Subcutaneous adipose tissue (tissue), 4 donors: Measurements from ENCODE around the gene AFF4. TPM values are rescaled to one million over a fixed set of nuclear protein-coding genes. Genes with fewer than 3 reads are reported as not detected.

Source experiments
- total RNA-seq, 4 donors: library from RNA; depleted of rRNA; stranded (reverse); fragments of >200 nt; gene quantifications; one replicate each; pipeline ENCODE4 v1.1.0, GENCODE V29; 2016
- TF ChIP-seq, protein P1 (sequence below): fragments of 450-650 bp; IDR thresholded peaks from one replicate; pipeline ENCODE4 v1.5.1; 2016; ENCODE audit warnings: low read depth, mild to moderate bottlenecking, control low read depth, antibody characterized with exemption, moderate library complexity

AFF4 gene
- total RNA-seq, 4 donors from 2014 or later, result 61.6 to 84.1 (median 67.1) TPM

DNA sequence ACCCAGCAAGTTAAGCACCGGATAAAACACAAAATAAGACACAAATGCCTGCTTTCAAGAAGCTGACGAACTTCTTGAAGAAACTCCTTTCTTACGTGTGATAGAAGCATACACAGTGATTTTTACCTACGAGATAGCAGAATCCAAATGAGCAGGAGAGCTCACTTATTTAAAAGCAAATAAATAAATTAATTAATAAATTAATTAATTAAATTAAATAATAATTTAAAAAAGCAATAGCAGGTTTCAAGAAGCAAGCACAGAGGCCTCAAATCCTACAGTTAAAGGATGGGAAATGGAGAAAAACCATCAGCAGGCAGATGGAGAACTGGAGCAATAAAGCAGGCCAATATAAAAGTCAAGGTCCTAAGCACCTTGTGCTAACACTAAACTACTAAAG, 72.6 kb downstream of the AFF4 start:
- TF ChIP-seq, protein P1, sequence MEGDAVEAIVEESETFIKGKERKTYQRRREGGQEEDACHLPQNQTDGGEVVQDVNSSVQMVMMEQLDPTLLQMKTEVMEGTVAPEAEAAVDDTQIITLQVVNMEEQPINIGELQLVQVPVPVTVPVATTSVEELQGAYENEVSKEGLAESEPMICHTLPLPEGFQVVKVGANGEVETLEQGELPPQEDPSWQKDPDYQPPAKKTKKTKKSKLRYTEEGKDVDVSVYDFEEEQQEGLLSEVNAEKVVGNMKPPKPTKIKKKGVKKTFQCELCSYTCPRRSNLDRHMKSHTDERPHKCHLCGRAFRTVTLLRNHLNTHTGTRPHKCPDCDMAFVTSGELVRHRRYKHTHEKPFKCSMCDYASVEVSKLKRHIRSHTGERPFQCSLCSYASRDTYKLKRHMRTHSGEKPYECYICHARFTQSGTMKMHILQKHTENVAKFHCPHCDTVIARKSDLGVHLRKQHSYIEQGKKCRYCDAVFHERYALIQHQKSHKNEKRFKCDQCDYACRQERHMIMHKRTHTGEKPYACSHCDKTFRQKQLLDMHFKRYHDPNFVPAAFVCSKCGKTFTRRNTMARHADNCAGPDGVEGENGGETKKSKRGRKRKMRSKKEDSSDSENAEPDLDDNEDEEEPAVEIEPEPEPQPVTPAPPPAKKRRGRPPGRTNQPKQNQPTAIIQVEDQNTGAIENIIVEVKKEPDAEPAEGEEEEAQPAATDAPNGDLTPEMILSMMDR, result no peak

DNA sequence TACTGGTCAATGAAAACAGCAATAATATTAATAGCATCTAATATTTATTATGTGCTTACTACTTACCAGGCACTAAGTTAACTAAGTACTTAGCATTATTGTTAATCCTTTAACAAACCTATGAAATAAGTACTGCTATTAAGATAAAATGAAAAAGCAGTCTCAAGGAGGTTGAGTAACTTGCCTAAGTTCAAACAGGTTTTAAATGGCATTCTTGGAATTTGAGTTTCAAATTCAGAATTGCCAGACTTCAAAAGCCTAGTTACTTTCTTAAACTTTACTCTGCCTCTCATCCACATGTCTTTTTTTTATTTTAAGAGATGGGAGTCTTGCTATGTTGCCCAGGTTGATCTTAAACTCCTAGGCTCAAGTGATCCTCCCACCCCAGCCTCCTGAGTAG, 73.9 kb downstream of the AFF4 start:
- TF ChIP-seq, protein P1, result no peak

DNA sequence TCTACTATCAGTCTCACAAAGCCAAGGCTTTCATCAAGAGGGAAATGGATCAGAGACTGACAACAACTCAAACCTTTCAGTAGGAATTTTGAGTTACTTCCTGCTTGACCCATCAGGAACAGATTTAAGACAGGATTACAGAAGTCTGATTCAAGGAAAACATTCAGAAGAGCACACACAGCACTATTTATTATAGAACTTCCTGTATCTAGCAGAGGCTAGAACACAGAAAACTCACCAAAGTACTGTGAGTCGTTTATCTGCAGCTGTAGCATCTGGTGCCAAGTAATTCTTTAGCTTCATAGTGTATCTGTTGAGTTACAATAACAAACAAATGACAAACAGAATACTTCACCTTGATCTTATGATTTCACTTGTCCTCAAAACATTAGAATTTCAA, 76.2 kb downstream of the AFF4 start:
- TF ChIP-seq, protein P1, result no peak

DNA sequence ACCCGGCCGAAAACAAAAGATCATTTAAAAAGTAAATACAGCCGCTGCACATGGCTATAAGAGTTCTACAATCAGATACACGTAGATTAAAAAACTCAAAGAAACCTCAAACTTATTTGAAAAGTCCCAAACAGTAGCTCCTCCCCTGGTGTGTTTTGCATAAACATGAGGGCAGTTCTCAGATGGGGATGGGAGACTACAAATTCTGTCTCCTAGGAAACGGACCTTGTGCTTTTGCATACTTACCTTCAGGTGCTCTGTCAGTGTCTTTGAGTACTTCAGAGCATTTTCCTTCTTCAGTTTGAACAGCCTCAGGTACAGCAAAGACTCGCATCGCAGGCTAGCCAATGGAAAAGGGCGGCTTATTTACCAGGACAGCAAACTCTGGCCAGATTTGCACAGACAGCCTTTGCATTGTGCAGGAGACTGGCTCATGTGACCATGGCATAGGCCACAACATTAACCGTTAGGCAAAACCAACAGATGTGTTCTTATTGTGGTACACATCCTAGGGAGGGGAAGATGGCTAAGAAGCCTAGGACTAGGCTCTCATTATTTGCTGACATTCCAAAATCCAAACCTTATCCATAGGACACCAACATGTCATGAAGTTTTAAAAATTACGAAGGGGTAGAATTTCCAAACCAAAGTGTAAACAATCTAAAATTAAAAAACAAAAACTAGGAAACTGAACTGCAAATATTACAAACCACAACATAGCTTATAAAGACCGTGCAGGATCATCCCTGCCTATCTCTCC, 77.2 kb downstream of the AFF4 start:
- TF ChIP-seq, protein P1, result no peak

DNA sequence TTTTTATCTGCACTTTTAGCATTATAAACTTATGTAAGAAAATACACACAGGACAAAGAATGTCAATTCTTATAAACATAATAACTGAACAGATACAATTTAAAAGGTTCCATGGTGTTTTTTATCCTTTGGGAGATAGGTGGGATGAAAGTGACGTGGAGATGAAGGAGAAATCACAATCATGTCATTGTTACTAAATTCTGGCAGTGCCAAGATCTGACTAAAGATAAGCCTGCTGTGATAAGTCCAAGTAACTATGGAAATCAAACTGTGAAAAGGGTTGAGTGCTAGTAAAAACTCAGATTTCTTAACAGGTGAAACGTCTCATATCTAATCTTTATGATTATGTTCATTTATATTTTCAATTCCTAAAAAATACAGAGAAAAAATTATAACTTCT, 78.9 kb downstream of the AFF4 start:
- TF ChIP-seq, protein P1, result no peak

DNA sequence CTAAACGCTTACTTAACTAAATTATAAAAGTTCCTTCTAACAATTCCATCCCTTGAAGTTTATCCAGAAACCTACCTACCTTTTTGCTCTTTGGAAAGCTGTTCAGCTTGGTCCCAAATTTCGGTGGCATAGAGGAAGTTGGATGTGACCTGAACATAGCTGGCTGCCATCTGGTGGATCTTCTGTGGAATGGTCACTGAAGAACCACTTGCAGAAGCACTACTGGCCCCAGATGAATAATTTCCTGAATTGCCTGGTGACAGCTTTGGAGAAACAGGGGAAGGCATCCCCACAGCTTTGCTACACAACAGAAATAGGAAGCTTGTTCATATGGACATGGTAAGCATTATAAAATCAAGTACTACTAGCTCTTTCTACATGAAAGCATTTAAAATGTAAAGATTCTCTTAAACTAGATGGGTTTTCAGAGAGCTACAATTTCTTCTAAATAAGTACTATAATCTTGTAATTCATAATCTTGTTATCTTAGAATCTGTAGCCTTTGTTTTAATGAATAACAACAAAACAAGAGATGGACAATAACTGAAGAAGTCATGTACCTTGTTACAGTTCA, 80.1 kb downstream of the AFF4 start:
- TF ChIP-seq, protein P1, result no peak

DNA sequence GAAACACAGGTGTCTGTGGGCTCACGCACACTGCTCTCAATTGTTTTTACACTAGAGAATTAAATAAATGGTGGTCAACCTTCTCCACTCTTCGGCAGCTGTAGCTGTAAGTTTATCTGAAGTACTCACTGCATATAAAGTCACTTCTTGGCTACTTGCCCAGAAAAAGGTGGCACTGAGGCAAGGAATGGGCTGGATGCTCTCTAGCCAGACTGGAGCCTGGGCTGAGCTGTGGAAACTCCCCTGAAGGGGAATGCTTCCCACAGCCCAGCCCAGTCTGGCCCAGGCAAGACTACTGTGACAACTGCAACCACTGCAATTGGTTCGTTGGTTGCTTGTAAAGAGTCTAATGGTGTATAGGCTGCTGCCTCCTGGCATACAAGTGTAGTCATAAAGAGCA, 85.5 kb downstream of the AFF4 start:
- TF ChIP-seq, protein P1, result no peak
